ENCODE data around the gene GPR156. TPM values are rescaled to one million over a fixed set of nuclear protein-coding genes. Genes with fewer than 3 reads are reported as not detected.
"Not testable (repeated sequence)": the region's sequence is repeated elsewhere in the genome, so short reads cannot be mapped to it uniquely, and the experiment has no call there.

GPR156 gene
- under 1 TPM in 1 of 2 experiments, not detected in 1; 0.10 TPM for total RNA-seq

GRCh38 chr3:120284747-120285507, at the start of gene GPR156:
Gene GPR156, minus strand, starts transcription at chr3:120285222. Its CDS starts 41,124 bp downstream, at chr3:120244098.
- H3K27ac Mint-ChIP-seq: no peak within 1 kb of the TSS
- H3K4me3 Mint-ChIP-seq: no peak within 1 kb of the TSS
- H3K9me3 Mint-ChIP-seq: no peaks in the 10 kb centered on the region
- H3K27me3 Mint-ChIP-seq: peaks cover 66% of the 10 kb centered on the region
- no peaks in the 10 kb centered on the region for H3K36me3 Mint-ChIP-seq
- H3K4me1 Mint-ChIP-seq: peaks cover 9% of the 10 kb centered on the region
- DNase-seq: peak; percentile 33

GRCh38 chr3:120332646-120333045, 47.6 kb upstream of the GPR156 start:
- Mint-ChIP-seq H3K27ac (no peak overlapping the region), H3K27me3 (no peaks in the 10 kb centered on the region), H3K4me3 (no peak overlapping the region), H3K9me3 (no peaks in the 10 kb centered on the region), H3K36me3 (peaks cover 27% of the 10 kb centered on the region), H3K4me1 (peaks cover 11% of the 10 kb centered on the region)
- DNase-seq: no peak

GRCh38 chr3:120331076-120331475, 46.1 kb upstream of the GPR156 start:
- Mint-ChIP-seq H3K27ac (no peak overlapping the region), H3K27me3 (no peaks in the 10 kb centered on the region), H3K4me1 (peaks cover 4% of the 10 kb centered on the region), H3K36me3 (peaks cover 28% of the 10 kb centered on the region), H3K9me3 (no peaks in the 10 kb centered on the region), H3K4me3 (no peak overlapping the region)
- DNase-seq: no peak

- no peak overlapping the region for H3K4me3 Mint-ChIP-seq
- no peaks in the 10 kb centered on the region for H3K9me3 Mint-ChIP-seq
- H3K4me1 Mint-ChIP-seq: no peaks in the 10 kb centered on the region
- no peaks in the 10 kb centered on the region for H3K27me3 Mint-ChIP-seq
- no peak overlapping the region for H3K27ac Mint-ChIP-seq
- no peak for DNase-seq
- peaks cover 38% of the 10 kb centered on the region for H3K36me3 Mint-ChIP-seq
These were observed 41.8 kb upstream of the GPR156 start for GRCh38 chr3:120326784-120327183.

GRCh38 chr3:120324190-120324589, 39.2 kb upstream of the GPR156 start:
- no peak overlapping the region for H3K27ac Mint-ChIP-seq
- no peaks in the 10 kb centered on the region for H3K27me3 Mint-ChIP-seq
- H3K9me3 Mint-ChIP-seq: peaks cover 2% of the 10 kb centered on the region
- no peak overlapping the region for H3K4me3 Mint-ChIP-seq
- no peak for DNase-seq
- no peaks in the 10 kb centered on the region for H3K4me1 Mint-ChIP-seq
- H3K36me3 Mint-ChIP-seq: peaks cover 50% of the 10 kb centered on the region

- not testable (repeated sequence) for H3K9me3 Mint-ChIP-seq, H3K4me3 Mint-ChIP-seq, H3K4me1 Mint-ChIP-seq, H3K27me3 Mint-ChIP-seq, H3K27ac Mint-ChIP-seq, DNase-seq
- peaks cover 54% of the 10 kb centered on the region for H3K36me3 Mint-ChIP-seq
These were observed 38.7 kb upstream of the GPR156 start for GRCh38 chr3:120323761-120324160.

- Mint-ChIP-seq H3K4me3 (no peak overlapping the region), H3K9me3 (peaks cover 16% of the 10 kb centered on the region), H3K36me3 (peaks cover 42% of the 10 kb centered on the region), H3K27me3 (peaks cover 19% of the 10 kb centered on the region), H3K27ac (no peak overlapping the region), H3K4me1 (no peaks in the 10 kb centered on the region)
- no peak for DNase-seq
These were observed 27.1 kb upstream of the GPR156 start for GRCh38 chr3:120311863-120312794.

GRCh38 chr3:120306519-120307455, 21.8 kb upstream of the GPR156 start:
- Mint-ChIP-seq H3K4me3 (no peak overlapping the region), H3K4me1 (no peaks in the 10 kb centered on the region), H3K27me3 (peaks cover 26% of the 10 kb centered on the region), H3K9me3 (peaks cover 2% of the 10 kb centered on the region), H3K36me3 (peaks cover 4% of the 10 kb centered on the region), H3K27ac (no peak overlapping the region)
- no peak for DNase-seq

GRCh38 chr3:120304616-120305015, 19.6 kb upstream of the GPR156 start:
- H3K4me1 Mint-ChIP-seq: no peaks in the 10 kb centered on the region
- H3K9me3 Mint-ChIP-seq: peaks cover 2% of the 10 kb centered on the region
- no peak for DNase-seq
- peaks cover 21% of the 10 kb centered on the region for H3K27me3 Mint-ChIP-seq
- H3K27ac Mint-ChIP-seq: no peak overlapping the region
- no peak overlapping the region for H3K4me3 Mint-ChIP-seq
- H3K36me3 Mint-ChIP-seq: peaks cover 4% of the 10 kb centered on the region

GRCh38 chr3:120302361-120302760, 17.3 kb upstream of the GPR156 start:
- Mint-ChIP-seq H3K4me3 (no peak overlapping the region), H3K27me3 (peaks cover 13% of the 10 kb centered on the region), H3K9me3 (peaks cover 2% of the 10 kb centered on the region), H3K4me1 (peaks cover 2% of the 10 kb centered on the region), H3K27ac (no peak overlapping the region), H3K36me3 (peaks cover 4% of the 10 kb centered on the region)
- DNase-seq: no peak

- Mint-ChIP-seq H3K27me3 (peaks cover 9% of the 10 kb centered on the region), H3K4me1 (peaks cover 2% of the 10 kb centered on the region), H3K9me3 (no peaks in the 10 kb centered on the region), H3K36me3 (peaks cover 4% of the 10 kb centered on the region), H3K27ac (no peak overlapping the region), H3K4me3 (no peak overlapping the region)
- no peak for DNase-seq
These were observed 15.9 kb upstream of the GPR156 start for GRCh38 chr3:120300971-120301370.

- peaks cover under 1% of the 10 kb centered on the region for H3K36me3 Mint-ChIP-seq
- DNase-seq: no peak
- no peak overlapping the region for H3K27ac Mint-ChIP-seq
- H3K4me1 Mint-ChIP-seq: peaks cover 2% of the 10 kb centered on the region
- H3K27me3 Mint-ChIP-seq: peaks cover 6% of the 10 kb centered on the region
- no peak overlapping the region for H3K4me3 Mint-ChIP-seq
- no peaks in the 10 kb centered on the region for H3K9me3 Mint-ChIP-seq
These were observed 14.4 kb upstream of the GPR156 start for GRCh38 chr3:120299403-120299802.

- H3K4me3 Mint-ChIP-seq: no peak overlapping the region
- no peak overlapping the region for H3K27ac Mint-ChIP-seq
- peaks cover 3% of the 10 kb centered on the region for H3K9me3 Mint-ChIP-seq
- peaks cover 2% of the 10 kb centered on the region for H3K4me1 Mint-ChIP-seq
- no peaks in the 10 kb centered on the region for H3K36me3 Mint-ChIP-seq
- DNase-seq: no peak
- H3K27me3 Mint-ChIP-seq: peaks cover 10% of the 10 kb centered on the region
These were observed 14.0 kb upstream of the GPR156 start for GRCh38 chr3:120298996-120299395.

GRCh38 chr3:120291552-120291951, 6.5 kb upstream of the GPR156 start:
- H3K36me3 Mint-ChIP-seq, DNase-seq, H3K4me3 Mint-ChIP-seq, H3K27ac Mint-ChIP-seq, H3K4me1 Mint-ChIP-seq: not testable (repeated sequence)
- Mint-ChIP-seq H3K27me3 (peaks cover 36% of the 10 kb centered on the region), H3K9me3 (peaks cover 15% of the 10 kb centered on the region)

Data from activated naive CD8-positive, alpha-beta T cell treated with anti-CD3 and anti-CD28 coated beads for 36 hours (primary cell).